ENCODE data around the gene PTDSS2. TPM values are rescaled to one million over a fixed set of nuclear protein-coding genes. Genes with fewer than 3 reads are reported as not detected.
A peak's percentile ranks its signal among the peaks of the same experiment; 100 is the strongest.

PTDSS2 gene
- total and polyA plus RNA-seq, 2 of the 13 experiments (the other 11 are each of a cell fraction or from before 2014, with no cell fraction given) = 21.7 to 26.4 TPM

GRCh38 chr11:506995-507726 lies 57.1 kb downstream of the PTDSS2 start, which contains the start of gene RNH1 (continued):
- TF ChIP-seq, protein P1, sequence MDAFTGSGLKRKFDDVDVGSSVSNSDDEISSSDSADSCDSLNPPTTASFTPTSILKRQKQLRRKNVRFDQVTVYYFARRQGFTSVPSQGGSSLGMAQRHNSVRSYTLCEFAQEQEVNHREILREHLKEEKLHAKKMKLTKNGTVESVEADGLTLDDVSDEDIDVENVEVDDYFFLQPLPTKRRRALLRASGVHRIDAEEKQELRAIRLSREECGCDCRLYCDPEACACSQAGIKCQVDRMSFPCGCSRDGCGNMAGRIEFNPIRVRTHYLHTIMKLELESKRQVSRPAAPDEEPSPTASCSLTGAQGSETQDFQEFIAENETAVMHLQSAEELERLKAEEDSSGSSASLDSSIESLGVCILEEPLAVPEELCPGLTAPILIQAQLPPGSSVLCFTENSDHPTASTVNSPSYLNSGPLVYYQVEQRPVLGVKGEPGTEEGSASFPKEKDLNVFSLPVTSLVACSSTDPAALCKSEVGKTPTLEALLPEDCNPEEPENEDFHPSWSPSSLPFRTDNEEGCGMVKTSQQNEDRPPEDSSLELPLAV (CRISPR knock-in tag; conservative IDR thresholded peaks at IDR 0.05; ENCODE audit: low read depth) = no peak
- TF ChIP-seq, protein P2, sequence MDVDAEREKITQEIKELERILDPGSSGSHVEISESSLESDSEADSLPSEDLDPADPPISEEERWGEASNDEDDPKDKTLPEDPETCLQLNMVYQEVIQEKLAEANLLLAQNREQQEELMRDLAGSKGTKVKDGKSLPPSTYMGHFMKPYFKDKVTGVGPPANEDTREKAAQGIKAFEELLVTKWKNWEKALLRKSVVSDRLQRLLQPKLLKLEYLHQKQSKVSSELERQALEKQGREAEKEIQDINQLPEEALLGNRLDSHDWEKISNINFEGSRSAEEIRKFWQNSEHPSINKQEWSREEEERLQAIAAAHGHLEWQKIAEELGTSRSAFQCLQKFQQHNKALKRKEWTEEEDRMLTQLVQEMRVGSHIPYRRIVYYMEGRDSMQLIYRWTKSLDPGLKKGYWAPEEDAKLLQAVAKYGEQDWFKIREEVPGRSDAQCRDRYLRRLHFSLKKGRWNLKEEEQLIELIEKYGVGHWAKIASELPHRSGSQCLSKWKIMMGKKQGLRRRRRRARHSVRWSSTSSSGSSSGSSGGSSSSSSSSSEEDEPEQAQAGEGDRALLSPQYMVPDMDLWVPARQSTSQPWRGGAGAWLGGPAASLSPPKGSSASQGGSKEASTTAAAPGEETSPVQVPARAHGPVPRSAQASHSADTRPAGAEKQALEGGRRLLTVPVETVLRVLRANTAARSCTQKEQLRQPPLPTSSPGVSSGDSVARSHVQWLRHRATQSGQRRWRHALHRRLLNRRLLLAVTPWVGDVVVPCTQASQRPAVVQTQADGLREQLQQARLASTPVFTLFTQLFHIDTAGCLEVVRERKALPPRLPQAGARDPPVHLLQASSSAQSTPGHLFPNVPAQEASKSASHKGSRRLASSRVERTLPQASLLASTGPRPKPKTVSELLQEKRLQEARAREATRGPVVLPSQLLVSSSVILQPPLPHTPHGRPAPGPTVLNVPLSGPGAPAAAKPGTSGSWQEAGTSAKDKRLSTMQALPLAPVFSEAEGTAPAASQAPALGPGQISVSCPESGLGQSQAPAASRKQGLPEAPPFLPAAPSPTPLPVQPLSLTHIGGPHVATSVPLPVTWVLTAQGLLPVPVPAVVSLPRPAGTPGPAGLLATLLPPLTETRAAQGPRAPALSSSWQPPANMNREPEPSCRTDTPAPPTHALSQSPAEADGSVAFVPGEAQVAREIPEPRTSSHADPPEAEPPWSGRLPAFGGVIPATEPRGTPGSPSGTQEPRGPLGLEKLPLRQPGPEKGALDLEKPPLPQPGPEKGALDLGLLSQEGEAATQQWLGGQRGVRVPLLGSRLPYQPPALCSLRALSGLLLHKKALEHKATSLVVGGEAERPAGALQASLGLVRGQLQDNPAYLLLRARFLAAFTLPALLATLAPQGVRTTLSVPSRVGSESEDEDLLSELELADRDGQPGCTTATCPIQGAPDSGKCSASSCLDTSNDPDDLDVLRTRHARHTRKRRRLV (CRISPR knock-in tag; IDR thresholded peaks at IDR 0.05) = 0 out of 2 replicates have a peak, but pooled peaks have one; percentile 16
- TF ChIP-seq ZNF547 (CRISPR knock-in tag; IDR thresholded peaks at IDR 0.05) (no peak; the same call in 1 of the 2 replicates), ZNF10 (CRISPR knock-in tag; IDR thresholded peaks at IDR 0.05; ENCODE audit: borderline replicate concordance, low read depth) (no peak), CENPT (CRISPR knock-in tag; IDR thresholded peaks at IDR 0.05; ENCODE audit: low read depth) (0 out of 2 replicates have a peak, but pooled peaks have one; percentile 49), NR3C1 (CRISPR knock-in tag; IDR thresholded peaks at IDR 0.05) (no peak), MAFG (CRISPR knock-in tag; IDR thresholded peaks at IDR 0.05) (no peak), ZNF3 (CRISPR knock-in tag; IDR thresholded peaks at IDR 0.05) (no peak), ZNF83 (CRISPR knock-in tag; IDR thresholded peaks at IDR 0.05; ENCODE audit: borderline replicate concordance) (no peak), RXRB (CRISPR knock-in tag; IDR thresholded peaks at IDR 0.05; ENCODE audit: borderline replicate concordance) (no peak), ZNF614 (CRISPR knock-in tag; IDR thresholded peaks at IDR 0.05; ENCODE audit: borderline replicate concordance) (peak; percentile 35; the same call in 1 of the 2 replicates), ZNF883 (CRISPR knock-in tag; IDR thresholded peaks at IDR 0.05; ENCODE audit: not compliant biosample characterization) (no peak), ATAD3A (CRISPR knock-in tag; IDR thresholded peaks at IDR 0.05) (no peak), THYN1 (CRISPR knock-in tag; IDR thresholded peaks at IDR 0.05; ENCODE audit: borderline replicate concordance, low read depth) (no peak), MEIS1 (CRISPR knock-in tag; IDR thresholded peaks at IDR 0.05; ENCODE audit: borderline replicate concordance) (no peak), ZNF75D (CRISPR knock-in tag; IDR thresholded peaks at IDR 0.05; ENCODE audit: borderline replicate concordance) (no peak), ZNF549 (CRISPR knock-in tag; IDR thresholded peaks at IDR 0.05) (no peak), ZBTB20 (CRISPR knock-in tag; IDR thresholded peaks at IDR 0.05; ENCODE audit: borderline replicate concordance, low read depth) (no peak)
- TF ChIP-seq, protein P3, sequence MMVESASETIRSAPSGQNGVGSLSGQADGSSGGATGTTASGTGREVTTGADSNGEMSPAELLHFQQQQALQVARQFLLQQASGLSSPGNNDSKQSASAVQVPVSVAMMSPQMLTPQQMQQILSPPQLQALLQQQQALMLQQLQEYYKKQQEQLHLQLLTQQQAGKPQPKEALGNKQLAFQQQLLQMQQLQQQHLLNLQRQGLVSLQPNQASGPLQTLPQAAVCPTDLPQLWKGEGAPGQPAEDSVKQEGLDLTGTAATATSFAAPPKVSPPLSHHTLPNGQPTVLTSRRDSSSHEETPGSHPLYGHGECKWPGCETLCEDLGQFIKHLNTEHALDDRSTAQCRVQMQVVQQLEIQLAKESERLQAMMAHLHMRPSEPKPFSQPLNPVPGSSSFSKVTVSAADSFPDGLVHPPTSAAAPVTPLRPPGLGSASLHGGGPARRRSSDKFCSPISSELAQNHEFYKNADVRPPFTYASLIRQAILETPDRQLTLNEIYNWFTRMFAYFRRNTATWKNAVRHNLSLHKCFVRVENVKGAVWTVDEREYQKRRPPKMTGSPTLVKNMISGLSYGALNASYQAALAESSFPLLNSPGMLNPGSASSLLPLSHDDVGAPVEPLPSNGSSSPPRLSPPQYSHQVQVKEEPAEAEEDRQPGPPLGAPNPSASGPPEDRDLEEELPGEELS (CRISPR knock-in tag; IDR thresholded peaks at IDR 0.05) = no peak
